H1 (cell line): Measurements from ENCODE around the gene TAL2. TPM values are rescaled to one million over a fixed set of nuclear protein-coding genes. Genes with fewer than 3 reads are reported as not detected.

Experiments
- CTCF ChIA-PET: fragments of 300-600 bp; sonication (Branson Sonifier 250); formaldehyde crosslinking; loops from one replicate; lab custom pipeline; 2021; ENCODE audit not compliant: partially characterized antibody; lab: Charles Lee
- POLR2A ChIA-PET: fragments of 300-600 bp; sonication (Branson Sonifier 250); formaldehyde crosslinking; loops from one replicate; lab custom pipeline; 2021; ENCODE audit warnings: inconsistent platforms; ENCODE audit not compliant: partially characterized antibody; lab: Charles Lee
- DNase-seq, 2 experiments: peaks; one replicate each; pipeline versions ENCODE4 v3.0.0 to v3.0.0-alpha.2; 2010 to 2022; ENCODE audit warnings: low spot score in 2 of 2, low read depth in 1 of 2, mixed read lengths in 1 of 2
- FAIRE-seq: peaks from 2 replicates; lab custom pipeline; 2011; peaks lifted over from hg19 to GRCh38; lab: Jason Lieb, UNC
- H2AFZ ChIP-seq: 2 replicates; pipeline ENCODE4 v1.8.1; 2012; ENCODE audit warnings: low read length, inconsistent platforms
- H2AK5ac ChIP-seq: 2 replicates; pipeline ENCODE4 v1.6.1; 2013; ENCODE audit warnings: low read depth, low read length
- H2BK120ac ChIP-seq: replicated peaks from 2 replicates; pipeline ENCODE3; 2013; ENCODE audit warnings: low read depth, low read length, inconsistent platforms
- H2BK12ac ChIP-seq: 2 replicates; pipeline ENCODE4 v1.6.1; 2013; ENCODE audit warnings: low read depth, low read length
- H2BK15ac ChIP-seq: 2 replicates; pipeline ENCODE4 v1.6.1; 2013; ENCODE audit warnings: low read length
- H2BK20ac ChIP-seq: 2 replicates; pipeline ENCODE4 v1.6.1; 2013; ENCODE audit warnings: low read length
- H2BK5ac ChIP-seq: 2 replicates; pipeline ENCODE4 v1.6.1; 2013; ENCODE audit warnings: low read depth, low read length
- H3K14ac ChIP-seq: 2 replicates; pipeline ENCODE4 v1.6.1; 2013; ENCODE audit warnings: inconsistent platforms; ENCODE audit not compliant: insufficient read length
- H3K18ac ChIP-seq: 2 replicates; pipeline ENCODE4 v1.6.1; 2013; ENCODE audit warnings: low read length; ENCODE audit errors: extremely low read depth
- H3K23ac ChIP-seq: 2 replicates; pipeline ENCODE4 v1.6.1; 2013; ENCODE audit warnings: inconsistent platforms; ENCODE audit not compliant: insufficient read length
- H3K23me2 ChIP-seq: 2 replicates; pipeline ENCODE4 v1.6.1; 2013; ENCODE audit warnings: low read depth, low read length
- H3K27ac ChIP-seq: 2 replicates; pipeline ENCODE4 v1.6.1; 2011; ENCODE audit warnings: low read depth, low read length, inconsistent platforms
- H3K27me3 ChIP-seq, 4 experiments: replicated peaks in 1 of 4; 1 replicate in 1 of 4; 2 replicates in 3 of 4; pipeline versions ENCODE4 v1.6.1 to v1.8.1; 2011 to 2013; ENCODE audit warnings: low read length in 3 of 4, mild to moderate bottlenecking in 3 of 4, inconsistent platforms in 2 of 4, mixed read lengths in 2 of 4, moderate library complexity in 1 of 4; ENCODE audit not compliant: control insufficient read depth in 3 of 4, insufficient read depth in 3 of 4; ENCODE audit errors: extremely low read depth in 1 of 4
- H3K36me3 ChIP-seq, 4 experiments: 2 replicates each; pipeline versions ENCODE4 v1.6.1 to v1.8.1; 2011 to 2013; ENCODE audit warnings: mild to moderate bottlenecking in 4 of 4, low read length in 3 of 4, moderate library complexity in 2 of 4, control low read depth in 1 of 4, inconsistent platforms in 1 of 4; ENCODE audit not compliant: insufficient read depth in 4 of 4, control insufficient read depth in 2 of 4
- H3K4ac ChIP-seq: replicated peaks from 2 replicates; pipeline ENCODE3; 2013; ENCODE audit warnings: low read length, low read depth, mixed read lengths, inconsistent platforms; ENCODE audit not compliant: insufficient read length
- H3K4me1 ChIP-seq, 4 experiments: replicated peaks in 1 of 4; 1 replicate in 1 of 4; 2 replicates in 3 of 4; pipeline versions ENCODE4 v1.6.1 to v1.8.1; 2011 to 2013; ENCODE audit warnings: low read length in 3 of 4, inconsistent platforms in 2 of 4, mixed read lengths in 1 of 4; ENCODE audit not compliant: insufficient read depth in 4 of 4, control insufficient read depth in 3 of 4
- H3K4me2 ChIP-seq, 2 experiments: 2 replicates each; pipeline versions ENCODE4 v1.6.1 to v1.8.1; 2011 to 2013; ENCODE audit warnings: low read depth in 2 of 2, low read length in 2 of 2, control low read depth in 1 of 2, inconsistent platforms in 1 of 2, mild to moderate bottlenecking in 1 of 2; ENCODE audit not compliant: insufficient read depth in 1 of 2
- H3K4me3 ChIP-seq, 4 experiments: fragments of 200-600, 300-600 bp in 1 of 4; sonication (generic), shearing (Covaris generic), sonication (Bioruptor Twin) in 1 of 4; 2 replicates each; pipeline versions ENCODE4 v1.5.1 to v1.8.1; 2011 to 2016; ENCODE audit warnings: low read length in 4 of 4, low read depth in 3 of 4, control low read depth in 2 of 4, inconsistent platforms in 2 of 4, mild to moderate bottlenecking in 2 of 4, mixed read lengths in 1 of 4, moderate library complexity in 1 of 4; ENCODE audit not compliant: insufficient read depth in 2 of 4; ENCODE audit errors: extremely low read depth in 1 of 4
- H3K56ac ChIP-seq: replicated peaks from 2 replicates; pipeline ENCODE3; 2013; ENCODE audit warnings: low read depth, mild to moderate bottlenecking, mixed read lengths, low read length, inconsistent platforms; ENCODE audit not compliant: insufficient read length
- H3K79me1 ChIP-seq: 2 replicates; pipeline ENCODE4 v1.6.1; 2013; ENCODE audit warnings: low read depth, low read length, control low read depth
- H3K79me2 ChIP-seq, 2 experiments: 2 replicates each; pipeline versions ENCODE4 v1.6.1 to v1.8.1; 2012 to 2013; ENCODE audit warnings: low read length in 2 of 2, mild to moderate bottlenecking in 2 of 2, inconsistent platforms in 1 of 2; ENCODE audit not compliant: insufficient read depth in 2 of 2, control insufficient read depth in 1 of 2
- H3K9ac ChIP-seq, 4 experiments: replicated peaks in 1 of 4; 1 replicate in 1 of 4; 2 replicates in 3 of 4; pipeline versions ENCODE4 v1.6.1 to v1.8.1; 2011 to 2013; ENCODE audit warnings: low read depth in 3 of 4, low read length in 3 of 4, control low read depth in 2 of 4, mild to moderate bottlenecking in 2 of 4, moderate library complexity in 2 of 4, inconsistent platforms in 1 of 4; ENCODE audit errors: extremely low read depth in 1 of 4
- H3K9me3 ChIP-seq, 2 experiments: 2 replicates each; pipeline versions ENCODE4 v1.6.1 to v1.8.1; 2012 to 2013; ENCODE audit warnings: mild to moderate bottlenecking in 2 of 2, moderate library complexity in 2 of 2, control low read depth in 1 of 2, inconsistent platforms in 1 of 2, low read depth in 1 of 2, low read length in 1 of 2, mixed read lengths in 1 of 2; ENCODE audit not compliant: insufficient read depth in 2 of 2
- H4K20me1 ChIP-seq, 2 experiments: replicated peaks in 1 of 2; 2 replicates each; pipeline versions ENCODE3 to v1.8.1; 2011 to 2013; ENCODE audit warnings: inconsistent platforms in 2 of 2, low read length in 2 of 2, mild to moderate bottlenecking in 1 of 2; ENCODE audit not compliant: insufficient read depth in 2 of 2, control insufficient read depth in 1 of 2
- H4K5ac ChIP-seq: 2 replicates; pipeline ENCODE4 v1.6.1; 2013; ENCODE audit warnings: low read length, low read depth, mixed read lengths, inconsistent platforms; ENCODE audit not compliant: insufficient read length
- H4K8ac ChIP-seq: 2 replicates; pipeline ENCODE4 v1.8.0; 2013; ENCODE audit warnings: mild to moderate bottlenecking, moderate library complexity, low read length, inconsistent platforms; ENCODE audit not compliant: insufficient read depth; ENCODE audit errors: extremely low read depth
- H4K91ac ChIP-seq: replicated peaks from 2 replicates; pipeline ENCODE3; 2013; ENCODE audit warnings: low read length, mixed read lengths, inconsistent platforms; ENCODE audit not compliant: insufficient read length
- CHD2 ChIP-seq: IDR thresholded peaks from 2 replicates; pipeline ENCODE4 v1.6.1; 2012; ENCODE audit warnings: low read length, improper control_type of control experiment
- JUND ChIP-seq: IDR thresholded peaks from 2 replicates; pipeline ENCODE4 v1.6.1; 2011; ENCODE audit warnings: mild to moderate bottlenecking, improper control_type of control experiment, low read length
- KDM4A ChIP-seq: IDR thresholded peaks from one replicate; pipeline ENCODE4 v1.7.1; 2012; ENCODE audit warnings: low read depth, mild to moderate bottlenecking, moderate library complexity, low read length, inconsistent platforms; ENCODE audit not compliant: severe bottlenecking
- NANOG ChIP-seq: IDR thresholded peaks from 2 replicates; pipeline ENCODE4 v1.6.1; 2011; ENCODE audit warnings: low read length, low read depth, mild to moderate bottlenecking, inconsistent platforms; ENCODE audit not compliant: insufficient read depth, poor library complexity, severe bottlenecking
- POLR2A ChIP-seq, 2 experiments: IDR thresholded peaks; 1 replicate in 1 of 2; 2 replicates in 1 of 2; pipeline ENCODE4 v1.6.1; 2011; ENCODE audit warnings: low read depth in 2 of 2, low read length in 2 of 2, mild to moderate bottlenecking in 2 of 2; ENCODE audit errors: control extremely low read depth in 1 of 2
- SP1 ChIP-seq: IDR thresholded peaks from 2 replicates; pipeline ENCODE4 v1.6.1; 2011; ENCODE audit warnings: low read depth, low read length
- SP2 ChIP-seq: IDR thresholded peaks from 2 replicates; pipeline ENCODE4 v1.6.1; 2012; ENCODE audit warnings: mild to moderate bottlenecking, low read length, inconsistent platforms
- SP4 ChIP-seq: IDR thresholded peaks from 2 replicates; pipeline ENCODE4 v1.6.1; 2012; ENCODE audit warnings: low read length, inconsistent platforms
- TAF1 ChIP-seq: IDR thresholded peaks from 2 replicates; pipeline ENCODE4 v1.6.1; 2011; ENCODE audit warnings: mild to moderate bottlenecking, low read depth, low read length
- TAF7 ChIP-seq: optimal IDR thresholded peaks from 2 replicates; pipeline ENCODE3; 2011; ENCODE audit warnings: low read depth, mild to moderate bottlenecking, inconsistent platforms, low read length, moderate library complexity, borderline replicate concordance
- TEAD4 ChIP-seq: IDR thresholded peaks from 2 replicates; pipeline ENCODE4 v1.6.1; 2012; ENCODE audit warnings: low read depth, low read length, inconsistent platforms, mixed read lengths
- YY1 ChIP-seq: IDR thresholded peaks from 2 replicates; pipeline ENCODE4 v1.6.1; 2011; ENCODE audit warnings: low read depth, mild to moderate bottlenecking, low read length
- WGBS, 2 experiments: shearing (Covaris generic) in 1 of 2; methylation state at CpG; one replicate each; pipeline versions ENCODE4 v1.1.6 to v1.1.7; 2013 to 2015; ENCODE audit warnings: low lambda C conversion rate in 2 of 2, mixed read lengths in 2 of 2, inconsistent platforms in 1 of 2, low coverage in 1 of 2, missing lambda C conversion rate in 1 of 2; ENCODE audit not compliant: insufficient replicate concordance in 2 of 2, insufficient coverage in 1 of 2, insufficient read length in 1 of 2; ENCODE audit errors: extremely low coverage in 1 of 2, missing lambda C conversion rate in 1 of 2; 5-methylcytosine and 5-hydroxymethylcytosine counted together
- polyA plus RNA-seq, 7 experiments: library from polyadenylated mRNA; depleted of rRNA in 3 of 7; stranded (reverse) in 5 of 7; unstranded in 2 of 7; fragments of >200 nt in 5 of 7; fragments of 200-250 nt in 2 of 7; gene quantifications; 1 replicate in 5 of 7; 2 replicates in 1 of 7; 4 replicates in 1 of 7; pipeline versions ENCODE4 v1.2.1 to v1.2.3, GENCODE V29; 2011 to 2013; ENCODE audit warnings: missing spikeins in 2 of 7, mixed read lengths in 2 of 7
- total RNA-seq: library from RNA; stranded (reverse); fragmentation: NEBNext Ultra II Directional; extraction: Animal tissue kit (Norgen Biotek cat#: 25700); gene quantifications from 2 replicates; pipeline ENCODE4 v1.2.1, GENCODE V29; 2021

The TAL2 gene
- total and polyA plus RNA-seq, 2 of the 8 experiments (the other 6 are each of a cell fraction or from before 2014, with no cell fraction given): 0.65 to 0.82 TPM

DNA sequence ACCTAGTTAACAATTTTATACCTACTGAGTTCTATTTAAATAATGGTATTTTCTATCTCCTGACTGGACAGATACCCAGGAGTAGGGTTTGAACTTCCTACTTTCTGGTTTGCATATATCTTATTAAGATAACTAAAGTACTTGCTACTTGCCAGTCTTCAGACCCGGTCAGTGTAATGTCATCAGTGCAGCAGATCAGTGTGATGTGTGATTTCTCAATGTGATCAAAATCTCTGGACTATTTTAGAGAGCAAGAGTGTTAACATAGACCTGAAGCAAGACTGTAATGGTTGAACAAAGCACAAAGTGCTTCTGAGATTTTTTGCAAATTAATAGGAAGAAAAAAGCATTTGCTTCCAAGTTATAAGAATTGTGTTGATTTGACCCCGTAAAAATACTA lies 38.9 kb downstream of the TAL2 start:
- H3K27ac ChIP-seq: no peak overlapping the region
- no peaks in the 10 kb centered on the region for H3K4me1 ChIP-seq
- H3K14ac ChIP-seq: no peak overlapping the region
- H3K4ac ChIP-seq: no peak overlapping the region
- no peak overlapping the region for H4K8ac ChIP-seq
- H3K18ac ChIP-seq: no peak overlapping the region
- H3K23ac ChIP-seq: no peak overlapping the region
- H3K9ac ChIP-seq: no peak overlapping the region
- CTCF ChIA-PET: interaction anchor here (0.6 to 0.8 kb wide), 2 partner anchors 43 to 272 kb away, joined by 3 read pairs; no protein-coding TSS in a partner anchor
- 88% methylated on average over 2 of the region's 2 CpGs; no CpG with 5 or more reads in 1 of the 2 experiments for WGBS, 2 experiments
- no peaks in the 10 kb centered on the region for H3K27me3 ChIP-seq
- H3K79me1 ChIP-seq: no peaks in the 10 kb centered on the region
- H2AFZ ChIP-seq: no peak overlapping the region
- peaks cover 0 to 7% of the 10 kb centered on the region in 2 experiments; a peak in 1 of 4 replicates for H3K79me2 ChIP-seq
- H2AK5ac ChIP-seq: no peak overlapping the region
- H4K91ac ChIP-seq: no peak overlapping the region
- no peaks in the 10 kb centered on the region for H3K23me2 ChIP-seq
- no peak overlapping the region for H2BK20ac ChIP-seq
- H3K36me3 ChIP-seq: no peaks in the 10 kb centered on the region
- no peak overlapping the region for H3K4me2 ChIP-seq
- TF ChIP-seq CHD2: no peak
- no peak for TF ChIP-seq TAF7
- no peak for TF ChIP-seq JUND
- TF ChIP-seq YY1: no peak
- no peak for TF ChIP-seq KDM4A
- no peak for TF ChIP-seq SP4
- TF ChIP-seq SP2: no peak
- no peak for TF ChIP-seq TAF1
- TF ChIP-seq SP1: no peak
- no peak for TF ChIP-seq NANOG
- no peak for TF ChIP-seq POLR2A (IDR thresholded peaks at IDR 0.05; ENCODE audit: control extremely low read depth in 1 of 2, low read depth in 2 of 2, low read length in 2 of 2)
- no peak for TF ChIP-seq TEAD4
- H3K9me3 ChIP-seq: no peaks in the 10 kb centered on the region
- no peak for FAIRE-seq
- DNase-seq: no peak
- H2BK120ac ChIP-seq: no peak overlapping the region
- H3K56ac ChIP-seq: no peak overlapping the region
- H4K20me1 ChIP-seq: no peaks in the 10 kb centered on the region
- H2BK5ac ChIP-seq: no peak overlapping the region
- no peak overlapping the region for H3K4me3 ChIP-seq
- POLR2A ChIA-PET: no interaction called here
- no peak overlapping the region for H2BK12ac ChIP-seq
- no peak overlapping the region for H4K5ac ChIP-seq
- H2BK15ac ChIP-seq: no peak overlapping the region
